T47D (cell line): Measurements from ENCODE around the gene SPNS2.

ENCODE experiments used
- DNase-seq, 2 experiments: peaks; one replicate each; pipeline versions ENCODE4 v3.0.0 to v3.0.0-alpha.2; 2011 to 2012; ENCODE audit warnings: low read depth in 1 of 2, low spot score in 1 of 2
- JUND ChIP-seq: IDR thresholded peaks from 2 replicates; pipeline ENCODE4 v1.6.1; 2012; ENCODE audit warnings: low read depth
- in situ Hi-C: cut with HindIII; loops from 2 replicates; pipeline ENCODE4 v1.10.0; 2016; ENCODE audit warnings: low sequenced_read_pairs, low pct_unique_long_range_greater_than_20kb

SPNS2 gene

DNA sequence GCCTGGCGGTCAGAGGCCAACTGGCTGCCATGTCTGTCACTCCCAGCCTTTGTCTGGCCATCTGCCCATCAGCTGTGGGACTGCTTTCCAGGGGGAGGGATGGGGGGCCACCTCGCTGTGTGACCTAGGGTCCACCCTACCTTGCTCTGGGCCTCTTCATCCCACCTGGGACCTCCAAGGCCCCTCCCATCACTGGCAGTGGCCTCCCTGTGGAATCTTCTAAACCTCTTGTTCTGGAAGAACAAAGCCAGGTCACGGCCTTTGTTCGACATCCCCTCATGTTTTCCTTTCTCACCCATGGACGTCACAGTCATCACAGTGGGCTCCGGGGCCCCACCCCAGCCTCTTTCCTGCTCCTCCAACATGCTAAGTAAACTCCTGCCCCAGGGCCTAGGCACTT, 24.0 kb downstream of the SPNS2 start:
- in situ Hi-C loops: no loop called here
- TF ChIP-seq JUND: no peak
- no peak for DNase-seq

- in situ Hi-C loops: no loop called here
- TF ChIP-seq JUND: no peak
- DNase-seq: no peak
These were observed 25.3 kb downstream of the SPNS2 start for GRCh38 chr17:4523946-4524345.

DNA sequence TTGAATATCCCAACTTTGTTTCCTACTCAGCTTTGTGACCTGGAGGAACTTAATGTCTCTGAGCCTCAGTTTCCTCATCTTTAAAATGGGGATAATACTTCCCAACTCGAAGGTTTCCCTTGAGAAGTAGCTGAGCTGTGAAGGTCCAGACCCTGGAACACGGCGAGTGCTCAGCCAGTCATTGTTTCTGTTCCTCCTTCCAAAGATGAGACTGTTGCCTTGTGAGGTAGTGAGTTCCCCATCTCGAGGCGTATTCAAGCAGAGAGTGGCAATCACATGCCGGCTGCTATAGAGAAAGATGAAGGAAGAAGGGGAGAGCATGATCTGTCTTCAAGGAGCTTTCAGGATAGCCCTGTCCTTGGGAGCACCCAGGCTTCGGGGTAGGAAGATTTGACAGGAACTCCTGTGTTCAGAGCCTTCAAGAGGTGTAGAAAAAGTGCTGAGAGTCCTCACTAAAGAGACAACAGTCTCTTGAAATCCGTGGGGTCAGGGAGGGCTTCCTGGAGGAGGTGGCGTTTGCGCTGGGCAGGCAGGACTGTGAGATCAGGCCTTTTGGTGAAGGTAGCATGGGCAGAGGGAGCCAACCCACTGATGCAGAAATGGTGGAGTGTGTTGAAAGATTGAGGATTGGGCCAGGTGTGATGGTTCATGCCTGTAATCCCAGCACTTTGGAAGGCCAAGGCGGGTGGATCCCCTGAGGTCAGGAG, 27.2 kb downstream of the SPNS2 start:
- in situ Hi-C loops: no loop called here
- no peak for DNase-seq
- TF ChIP-seq JUND: no peak

GRCh38 chr17:4527134-4527533, 28.5 kb downstream of the SPNS2 start:
- DNase-seq: no peak
- TF ChIP-seq JUND: no peak
- in situ Hi-C loops: no loop called here

- no peak for TF ChIP-seq JUND
- in situ Hi-C loops: no loop called here
These were observed 29.0 kb downstream of the SPNS2 start for GRCh38 chr17:4527566-4528125.

GRCh38 chr17:4529533-4530152, 31.0 kb downstream of the SPNS2 start:
- TF ChIP-seq JUND: no peak
- DNase-seq: no peak
- in situ Hi-C loops: no loop called here

More at GRCh38 chr17:4527566-4528125, 29.0 kb downstream of the SPNS2 start:
- no peak for DNase-seq

GRCh38 chr17:4530799-4531730, 32.4 kb downstream of the SPNS2 start:
- in situ Hi-C loops: no loop called here
- no peak for DNase-seq
- no peak for TF ChIP-seq JUND

DNA sequence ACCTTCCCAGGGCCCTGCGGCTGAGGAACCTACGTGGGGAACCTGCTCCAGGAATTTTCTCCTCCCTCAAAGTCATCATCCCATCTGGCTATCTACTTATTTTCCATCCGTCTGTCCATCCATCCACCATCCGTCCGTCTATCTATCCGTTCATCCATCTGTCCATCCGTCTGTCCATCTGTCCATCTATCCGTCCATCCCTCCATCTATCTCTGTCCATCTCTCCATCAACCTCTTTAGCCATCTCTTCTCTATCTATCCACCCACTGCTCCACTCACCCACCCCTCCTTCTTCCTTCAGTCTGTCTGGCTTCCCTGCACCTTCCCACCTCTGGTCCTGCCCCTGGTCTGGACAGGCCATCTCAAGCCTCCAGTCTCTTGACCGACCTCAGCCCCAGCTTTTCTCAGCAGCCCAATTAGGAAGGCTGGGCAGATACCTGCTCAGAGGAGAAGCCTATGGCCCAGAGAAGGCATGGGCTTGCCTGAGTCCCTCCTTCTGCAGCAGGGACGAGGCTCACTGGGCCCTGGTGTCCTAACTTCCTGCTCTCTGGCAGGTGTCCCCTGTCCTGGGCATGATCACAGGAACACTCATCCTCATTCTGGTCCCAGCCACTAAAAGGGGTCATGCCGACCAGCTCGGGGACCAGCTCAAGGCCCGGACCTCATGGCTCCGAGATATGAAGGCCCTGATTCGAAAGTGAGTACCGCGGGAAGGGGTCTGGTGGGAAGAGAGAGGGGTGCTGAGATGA, 33.5 kb downstream of the SPNS2 start:
- DNase-seq: no peak
- TF ChIP-seq JUND: no peak
- in situ Hi-C loops: no loop called here

- in situ Hi-C loops: no loop called here
- no peak for TF ChIP-seq JUND
- DNase-seq: no peak
These were observed 34.3 kb downstream of the SPNS2 start for GRCh38 chr17:4532860-4533522.

DNA sequence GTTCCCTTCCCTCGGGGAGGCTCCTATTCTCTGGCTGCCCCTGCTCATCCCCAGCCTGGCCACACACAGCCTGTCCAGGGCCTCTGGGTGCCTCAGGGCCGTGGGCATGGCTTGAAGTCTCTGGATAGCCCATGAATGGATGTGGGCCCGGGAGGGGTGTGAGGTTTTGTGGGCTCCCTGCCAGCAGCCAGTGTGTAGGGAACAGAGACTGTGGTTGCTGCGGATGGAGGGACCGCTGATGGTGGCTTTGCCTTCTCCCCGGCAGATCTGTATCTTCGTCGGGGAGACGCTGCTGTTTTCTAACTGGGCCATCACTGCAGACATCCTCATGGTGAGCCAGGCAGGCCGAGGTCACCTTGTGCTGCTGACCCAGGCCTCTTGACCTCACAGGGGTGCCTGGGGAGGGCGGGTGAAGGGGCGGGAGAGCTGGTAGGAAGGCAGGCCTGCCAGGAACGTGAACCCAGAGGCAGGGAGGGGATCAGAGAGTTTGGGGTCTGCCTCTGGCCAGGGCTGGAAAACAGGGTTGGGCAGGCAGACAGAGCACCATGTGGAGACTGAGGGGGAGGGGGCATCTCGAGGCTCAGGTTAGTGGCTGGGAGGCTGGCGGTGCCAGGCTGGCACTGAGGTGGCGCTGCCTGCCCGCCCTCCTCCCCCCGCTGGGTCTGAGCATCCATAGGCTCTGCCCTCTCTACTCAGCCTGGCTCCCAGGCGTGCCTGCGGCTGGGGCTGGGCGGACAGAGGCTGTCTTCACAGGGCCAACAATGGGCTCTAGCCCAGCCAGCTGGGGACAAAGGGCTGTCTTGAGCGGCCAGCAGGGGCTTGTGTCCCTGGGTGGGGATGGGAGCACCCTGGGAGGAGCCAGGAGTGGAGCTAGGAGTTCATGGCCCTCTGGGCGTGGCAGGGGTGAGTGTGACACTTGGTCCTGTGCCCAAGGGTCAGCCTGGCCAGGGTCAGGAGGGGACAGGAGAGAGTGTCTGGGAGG, 35.1 kb downstream of the SPNS2 start:
- DNase-seq: peak in 1 of 2 experiments; percentile 31
- in situ Hi-C loops: no loop called here
- TF ChIP-seq JUND: no peak
